NCI-H526 treated with DMSO at 0.1 percent for 48 hours (cell line): Measurements from ENCODE around the gene NABP1.
A peak's percentile ranks its signal among the peaks of the same experiment; 100 is the strongest.
"Not testable (repeated sequence)": the region's sequence is repeated elsewhere in the genome, so short reads cannot be mapped to it uniquely, and the experiment has no call there.

Source experiments
- DNase-seq: peaks from one replicate; lab custom pipeline; 2025; lab: John Stamatoyannopoulos, UW

Gene NABP1

GRCh38 chr2:191677646-191678436 lies at the start of gene NABP1:
NABP1 (plus strand) TSS chr2:191678136; CDS start chr2:191678615, 479 bp downstream.
- peak; percentile 94 for DNase-seq

- DNase-seq = no peak
Observed at GRCh38 chr2:191629001-191629453, 48.9 kb upstream of the NABP1 start.

GRCh38 chr2:191629976-191630712 lies 47.8 kb upstream of the NABP1 start:
- DNase-seq = no peak

- no peak for DNase-seq
Observed at GRCh38 chr2:191631754-191632153, 46.2 kb upstream of the NABP1 start.

GRCh38 chr2:191632426-191632825 lies 45.5 kb upstream of the NABP1 start:
- DNase-seq = no peak

GRCh38 chr2:191634791-191635190 lies 43.1 kb upstream of the NABP1 start:
- no peak for DNase-seq

- DNase-seq = no peak
Observed at GRCh38 chr2:191635333-191636234, 42.4 kb upstream of the NABP1 start.

- DNase-seq = no peak
Observed at GRCh38 chr2:191636235-191636543, 41.7 kb upstream of the NABP1 start.

- DNase-seq = no peak
Observed at GRCh38 chr2:191636586-191636985, 41.4 kb upstream of the NABP1 start.

- DNase-seq = no peak
Observed at GRCh38 chr2:191637182-191638078, 40.5 kb upstream of the NABP1 start.

- peak; percentile 58 for DNase-seq
Observed at GRCh38 chr2:191638079-191638801, 39.7 kb upstream of the NABP1 start.

- DNase-seq = no peak
Observed at GRCh38 chr2:191638802-191639172, 39.1 kb upstream of the NABP1 start.

- DNase-seq = no peak
Observed at GRCh38 chr2:191641609-191642008, 36.3 kb upstream of the NABP1 start.

- no peak for DNase-seq
Observed at GRCh38 chr2:191642541-191642940, 35.4 kb upstream of the NABP1 start.

GRCh38 chr2:191643429-191643828 lies 34.5 kb upstream of the NABP1 start:
- DNase-seq = no peak

- not testable (repeated sequence) for DNase-seq
Observed at GRCh38 chr2:191644613-191645012, 33.3 kb upstream of the NABP1 start.

- DNase-seq = no peak
Observed at GRCh38 chr2:191645032-191645431, 32.9 kb upstream of the NABP1 start.

GRCh38 chr2:191645434-191646162 lies 32.3 kb upstream of the NABP1 start:
- peak; percentile 68 for DNase-seq

GRCh38 chr2:191646163-191646902 lies 31.6 kb upstream of the NABP1 start:
- peak; percentile 88 for DNase-seq
